ENCODE data around the gene STK39.
A peak's percentile ranks its signal among the peaks of the same experiment; 100 is the strongest.

The STK39 gene

DNA sequence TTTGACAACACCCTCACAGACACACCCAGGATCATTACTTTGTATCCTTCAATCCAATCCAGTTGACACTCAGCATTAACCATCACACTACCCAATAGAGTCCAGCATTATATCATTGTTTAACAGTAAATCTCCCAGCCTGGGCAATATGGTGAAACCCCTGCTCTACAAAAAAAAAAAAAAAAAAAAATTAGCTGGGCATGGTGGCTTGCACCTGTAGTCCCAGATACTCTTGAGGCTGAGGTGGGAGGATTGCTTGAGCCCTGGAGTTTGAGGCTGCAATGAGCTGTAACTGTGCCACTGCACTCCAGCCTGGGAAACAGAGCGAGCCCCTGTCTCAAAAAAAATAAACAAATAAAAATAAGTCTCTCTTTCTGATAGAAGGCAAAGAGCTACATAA, 304.0 kb downstream of the STK39 start:
- DNase-seq: no peak

DNA sequence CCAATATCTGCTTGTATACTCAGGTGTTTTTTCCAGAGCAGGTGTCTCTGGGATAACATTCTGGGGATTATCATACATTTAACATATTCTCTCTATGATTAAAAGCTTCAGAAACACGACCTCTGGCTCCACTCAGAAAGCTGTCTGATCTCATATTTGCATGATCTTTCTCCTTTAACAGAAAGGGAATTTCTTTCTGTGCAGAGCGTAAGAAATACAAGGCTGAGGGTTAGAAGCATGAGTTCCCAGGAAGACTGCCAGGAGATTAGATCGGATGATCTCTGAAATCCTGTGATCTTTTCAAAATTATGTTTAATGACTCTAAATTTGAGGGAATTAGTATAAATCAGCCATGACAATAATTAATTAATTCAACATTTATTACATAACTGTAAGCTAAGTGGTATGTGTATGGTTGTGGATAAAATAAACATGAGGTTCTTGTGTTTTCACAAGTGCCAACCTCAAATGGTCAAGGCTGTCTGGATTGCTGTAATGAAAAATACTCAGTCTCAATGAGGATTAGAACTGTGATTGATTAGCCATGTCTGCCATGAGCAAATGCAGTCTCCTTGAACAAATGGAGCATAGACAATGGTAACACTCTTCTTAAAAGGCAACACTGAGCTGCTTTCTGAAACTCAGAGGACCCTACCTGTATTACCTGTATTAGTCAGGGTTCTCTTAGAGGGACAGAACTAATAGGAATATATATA, 304.9 kb downstream of the STK39 start:
- DNase-seq: no peak

DNA sequence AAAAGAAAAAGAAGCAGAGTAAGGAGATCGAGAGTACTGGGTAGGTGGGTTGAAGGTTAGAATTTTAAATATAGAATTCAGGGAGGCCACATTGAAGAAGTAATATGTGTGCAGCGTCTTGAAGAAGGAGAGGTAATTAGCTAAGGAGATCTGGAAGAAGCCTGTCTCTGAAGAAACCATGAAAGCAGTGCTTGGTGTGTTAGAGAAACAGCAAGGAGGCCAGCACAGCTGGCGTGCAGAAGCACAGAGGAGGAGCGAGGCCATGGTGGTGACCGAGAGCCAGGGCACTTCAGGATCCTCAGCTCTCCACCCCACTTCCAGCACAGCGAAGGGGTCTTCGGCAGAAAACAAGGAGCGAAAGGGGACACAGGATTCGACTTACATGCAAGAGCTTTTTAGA, 305.8 kb downstream of the STK39 start:
- no peak for DNase-seq

DNA sequence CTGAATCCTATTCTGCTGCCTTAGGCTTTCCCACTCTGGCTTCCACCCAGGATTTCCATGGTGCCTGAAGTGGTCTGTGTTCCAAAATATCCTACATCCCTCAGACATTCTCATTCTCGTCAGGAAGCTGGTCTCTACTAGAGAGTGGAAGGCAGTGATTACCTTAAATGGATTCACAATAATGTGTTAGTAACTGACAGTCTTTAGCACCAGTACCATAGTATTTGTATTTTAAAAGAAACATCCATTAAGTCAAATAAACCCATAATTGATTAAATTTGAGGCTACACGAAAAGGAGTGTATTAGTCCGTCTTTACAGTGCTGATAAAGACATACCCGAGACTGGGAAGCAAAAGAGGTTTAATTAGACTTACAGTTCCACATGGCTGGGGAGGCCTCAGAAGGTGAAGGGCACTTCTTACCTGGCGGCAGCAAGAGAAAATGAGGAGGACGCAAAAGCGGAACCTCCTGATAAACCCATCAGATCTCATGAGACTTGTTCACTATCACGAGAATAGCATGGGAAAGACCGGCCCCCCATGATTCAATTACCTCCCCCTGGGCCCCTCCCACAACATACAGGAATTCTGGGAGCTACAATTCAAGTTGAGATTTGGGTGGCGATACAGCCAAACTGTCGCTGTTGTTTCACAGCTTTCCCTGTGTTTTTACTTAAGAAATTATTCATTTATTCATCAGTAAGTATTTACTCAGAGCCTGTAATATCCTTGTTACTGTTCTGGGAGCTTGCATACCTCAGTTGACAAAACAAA, 306.5 kb downstream of the STK39 start:
- no peak for DNase-seq

DNA sequence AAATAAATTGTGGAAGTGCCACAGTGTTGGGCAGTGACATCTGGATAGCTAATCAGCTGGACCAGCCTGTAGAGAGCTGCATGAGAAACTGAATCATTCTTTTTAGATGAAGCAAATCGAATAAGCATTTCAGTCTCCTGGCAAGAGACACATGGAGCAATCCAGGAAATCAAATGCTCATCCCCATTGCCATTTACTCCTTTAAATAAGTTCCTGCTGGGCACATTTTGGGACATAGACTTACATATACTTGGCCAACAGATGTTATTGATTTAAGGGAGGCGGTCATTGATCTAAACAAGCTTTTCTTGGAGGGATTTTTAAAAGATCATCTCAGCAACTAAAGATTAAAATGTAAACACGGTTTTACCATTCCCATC, 307.1 kb downstream of the STK39 start:
- DNase-seq: no peak

DNA sequence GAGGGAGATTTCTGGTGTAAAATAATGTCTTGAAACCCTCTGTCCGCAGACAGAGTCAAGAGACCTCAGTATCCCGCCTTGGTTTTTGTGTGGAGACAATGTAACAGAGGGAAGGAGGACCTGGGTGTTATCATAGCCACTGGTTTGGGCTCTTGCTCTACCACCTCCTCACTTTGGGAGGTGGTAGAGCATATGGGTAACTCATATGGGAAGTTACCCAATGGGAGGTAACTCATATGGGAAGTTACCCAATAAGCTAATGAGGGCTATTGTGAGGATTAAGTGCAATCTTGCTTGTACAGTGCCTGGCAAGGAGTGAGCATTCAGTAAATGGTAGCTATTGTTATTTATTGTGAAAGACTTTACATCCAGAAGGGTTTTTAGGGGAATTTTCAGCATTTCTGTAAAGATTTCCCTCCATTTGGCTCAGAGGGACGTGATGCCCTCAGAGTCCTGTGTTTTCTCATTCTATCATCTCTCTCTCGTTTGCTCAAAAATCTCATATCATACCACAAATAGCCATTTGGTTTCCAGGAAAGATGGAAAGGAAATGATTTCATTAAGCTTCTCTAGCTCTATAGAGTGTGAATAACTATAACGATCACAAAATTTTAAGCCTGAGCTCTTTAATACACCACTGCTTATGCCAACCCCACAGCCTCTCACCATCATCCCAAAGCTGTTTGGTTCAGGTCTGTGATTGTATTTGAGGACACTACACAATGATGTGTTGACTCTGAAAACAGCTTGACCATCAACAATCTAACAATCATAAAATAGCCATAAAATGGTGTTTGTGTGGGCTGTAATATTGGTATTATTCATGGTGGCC, 307.7 kb downstream of the STK39 start:
- no peak for DNase-seq

DNA sequence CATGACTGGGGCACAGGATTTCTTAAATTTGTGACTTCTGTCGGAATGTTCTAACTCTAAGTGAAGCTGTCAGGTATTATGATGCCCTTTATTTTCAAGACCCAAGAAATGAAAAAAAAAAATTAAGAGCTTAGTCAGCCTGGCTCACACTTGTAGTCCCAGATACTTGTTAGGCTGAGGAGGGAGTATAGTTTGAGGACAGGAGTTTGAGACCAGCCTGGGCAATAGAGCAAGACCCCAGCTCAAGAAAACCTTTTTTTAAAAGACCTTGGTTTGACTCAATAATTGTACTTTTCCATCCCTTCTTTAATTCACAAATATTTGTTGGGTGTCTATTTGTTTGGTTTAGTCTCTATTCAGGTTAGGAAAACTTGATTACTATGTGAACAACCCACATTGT, 310.0 kb downstream of the STK39 start:
- no peak for DNase-seq

DNA sequence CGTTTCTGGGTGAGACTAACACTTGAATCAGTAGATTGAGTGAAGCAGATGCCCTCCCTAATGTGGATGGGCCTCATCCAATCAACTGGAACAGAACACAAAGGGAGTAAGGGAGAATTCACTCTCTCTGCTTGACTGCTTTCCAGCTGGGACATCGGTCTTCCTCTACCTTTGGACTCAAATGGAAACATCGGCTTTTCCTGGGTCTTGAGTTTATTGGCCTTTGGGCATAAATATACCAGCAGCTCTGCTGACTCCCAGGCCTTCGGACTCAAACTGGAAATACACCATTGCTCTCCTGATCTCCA, 311.6 kb downstream of the STK39 start:
- no peak for DNase-seq

DNA sequence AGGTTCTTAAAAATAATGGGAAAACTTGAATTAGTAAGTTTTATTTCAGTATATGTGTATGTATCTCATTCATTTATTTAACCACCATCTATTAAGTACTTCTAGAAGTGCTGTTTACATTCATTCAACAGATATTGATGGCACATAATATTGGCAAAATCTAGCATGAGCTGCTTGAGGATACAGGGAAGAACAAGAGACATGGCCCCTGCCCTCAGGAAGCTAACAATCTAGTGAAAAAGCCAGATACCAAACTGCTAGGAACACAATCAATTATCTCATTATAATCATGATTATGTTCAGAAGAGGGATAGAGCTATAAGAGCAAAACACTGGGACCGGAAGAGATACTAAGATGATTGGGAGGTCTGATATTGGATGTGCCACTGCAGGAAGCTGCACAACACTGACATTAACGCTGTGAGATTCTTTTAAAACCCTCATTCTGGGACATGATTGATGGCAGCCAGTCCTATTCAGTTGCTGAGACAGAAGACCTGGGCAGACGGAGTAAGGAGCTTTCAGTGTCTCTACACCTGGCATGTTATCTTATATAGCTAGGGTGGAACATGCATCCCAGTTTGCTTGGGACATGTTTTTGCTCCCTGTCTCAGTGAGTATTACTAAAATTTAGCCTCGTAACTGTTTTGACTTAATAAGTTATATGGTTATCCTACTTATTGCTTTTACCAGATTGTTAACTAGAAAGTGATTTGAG, 314.1 kb downstream of the STK39 start:
- no peak for DNase-seq

DNA sequence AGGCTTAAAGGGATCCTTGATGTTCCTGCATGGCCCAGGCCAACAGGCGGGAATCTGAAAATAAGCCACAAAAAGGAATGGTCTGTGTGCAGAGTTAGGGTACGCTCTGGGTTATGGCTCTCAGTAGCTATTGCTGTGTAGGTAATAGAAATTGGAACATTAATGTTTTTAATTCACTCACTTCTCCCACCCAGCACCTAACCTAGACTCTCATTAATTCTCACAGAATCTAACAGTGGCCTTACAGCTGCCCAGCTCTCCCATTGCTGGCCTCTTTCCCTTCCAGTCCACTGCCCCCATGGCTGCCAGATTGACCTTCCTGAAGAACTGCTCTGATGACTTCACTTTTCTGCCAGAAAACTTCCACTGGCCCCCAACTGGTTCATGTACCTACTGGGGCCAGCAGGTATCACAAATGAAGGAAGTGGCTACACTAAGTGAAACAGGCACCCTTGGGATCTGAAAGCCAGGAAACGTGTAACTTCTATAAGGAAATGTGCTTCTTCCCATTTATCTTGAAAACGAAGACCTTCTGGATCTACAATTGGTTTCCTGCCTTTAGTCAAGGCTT, 315.2 kb downstream of the STK39 start:
- DNase-seq: no peak

DNA sequence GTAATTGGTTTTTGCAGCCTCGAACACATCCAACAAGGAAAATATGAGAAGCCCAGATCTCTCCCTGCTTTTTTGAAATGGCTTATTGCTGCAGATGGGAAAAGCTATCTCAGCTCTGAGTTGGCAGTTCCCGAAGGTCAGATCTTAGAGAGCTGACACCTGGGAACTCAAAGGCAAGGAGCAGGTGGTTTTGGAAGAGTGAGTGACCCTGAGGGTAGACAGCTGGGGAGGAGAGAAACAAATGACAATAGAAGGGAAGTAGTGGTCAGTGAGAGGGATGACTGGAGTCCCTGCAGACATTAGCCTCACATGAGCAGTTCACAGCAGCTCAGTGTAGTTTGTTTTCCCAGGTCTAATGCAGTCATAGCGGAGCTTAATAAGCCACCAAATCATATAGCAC, 317.9 kb downstream of the STK39 start:
- DNase-seq: no peak

DNA sequence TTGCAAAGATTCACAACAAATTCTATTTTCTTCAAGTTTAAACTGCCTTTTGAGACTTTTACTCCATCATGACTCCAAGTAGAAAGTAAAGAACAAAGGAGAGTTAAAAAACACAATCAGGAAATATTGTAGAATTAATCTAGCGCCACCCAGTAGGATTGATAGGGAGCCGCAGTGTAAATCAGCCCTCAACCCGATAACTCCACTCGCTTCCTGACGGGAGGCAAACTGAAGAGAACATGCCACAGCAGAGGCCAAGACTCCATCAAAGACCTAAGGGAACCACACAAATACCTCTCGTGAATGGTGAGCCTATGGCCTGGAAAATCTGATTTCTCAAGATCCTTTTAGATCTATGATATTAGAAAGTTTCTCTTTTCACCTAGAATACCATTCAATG, 319.0 kb downstream of the STK39 start:
- DNase-seq: no peak

DNA sequence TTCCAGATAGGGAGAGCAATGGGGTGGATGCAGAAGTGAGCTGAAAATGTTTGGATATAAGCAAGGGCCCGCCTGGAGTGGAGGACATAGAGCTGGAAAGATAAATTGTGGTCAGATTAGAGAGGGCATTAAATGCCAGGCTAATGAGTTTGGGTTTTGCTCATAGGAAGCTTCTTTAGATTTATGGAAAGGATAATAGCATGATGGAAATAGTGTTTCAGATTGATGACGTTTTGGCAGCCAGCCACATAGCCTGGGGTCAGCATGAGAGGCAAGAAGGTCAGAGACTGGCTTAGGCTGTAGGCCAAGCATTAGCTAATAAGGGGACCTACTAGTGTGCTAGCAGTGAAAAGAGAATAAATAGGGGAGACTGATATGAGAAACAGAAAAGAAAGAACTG, 321.6 kb downstream of the STK39 start:
- DNase-seq: peak; percentile 89

DNA sequence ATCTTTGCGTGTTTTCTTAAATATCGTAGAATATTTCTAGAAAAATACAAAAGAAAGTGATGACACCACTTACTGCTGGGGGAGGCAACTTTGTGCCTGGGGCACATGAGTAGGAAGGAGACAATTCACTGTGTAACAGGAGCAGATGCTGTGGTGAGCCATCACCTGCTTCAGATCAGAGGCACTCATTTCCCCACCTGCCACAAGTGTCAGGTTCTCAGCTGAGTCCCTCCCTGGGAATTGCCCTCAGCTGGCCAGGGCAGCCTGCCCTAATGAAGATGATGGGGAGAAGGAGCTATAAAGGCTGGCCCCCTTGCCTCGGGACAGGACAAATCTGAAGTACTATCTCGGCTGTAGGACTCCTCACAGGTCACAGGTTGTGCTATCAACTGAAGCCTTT, 322.8 kb downstream of the STK39 start:
- DNase-seq: no peak

DNA sequence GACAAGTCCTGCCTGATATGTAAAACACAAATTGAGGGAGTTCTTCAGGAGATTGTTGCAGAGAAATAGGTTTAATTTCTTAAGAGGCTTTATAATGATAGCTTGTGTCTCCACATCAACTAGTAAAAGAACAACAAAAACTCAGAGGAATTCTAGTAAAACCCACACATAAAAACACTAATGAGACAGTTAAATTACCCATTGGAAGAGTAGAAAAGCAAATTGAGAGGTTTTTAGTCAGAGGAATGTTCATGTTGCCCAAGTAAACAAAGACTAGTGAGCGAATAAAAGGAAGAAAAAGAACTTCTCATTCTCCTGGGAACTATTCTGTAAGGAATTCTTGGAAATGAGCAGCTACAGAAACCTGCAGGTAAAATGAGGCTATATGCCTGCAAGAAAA, 330.6 kb downstream of the STK39 start:
- DNase-seq: no peak

DNA sequence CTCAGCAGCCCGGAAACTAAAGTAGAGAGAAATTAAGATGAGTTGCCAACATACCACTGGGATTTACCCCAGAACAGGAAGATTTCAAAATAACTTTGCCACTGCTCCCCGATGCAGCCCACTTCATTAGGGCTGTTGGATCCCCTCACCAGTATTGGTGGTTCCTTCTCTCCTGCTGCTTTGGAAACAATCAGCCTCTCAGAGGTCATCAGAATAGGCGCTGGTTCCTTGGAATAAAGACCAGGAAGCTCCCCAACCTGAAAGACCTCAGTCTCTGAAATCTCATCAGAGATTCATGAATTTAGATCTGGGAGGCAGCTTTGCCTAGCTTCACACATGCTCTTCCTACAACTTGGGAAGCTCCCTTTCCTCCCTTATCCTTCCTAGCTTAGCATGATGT, 332.4 kb downstream of the STK39 start:
- DNase-seq: no peak

DNA sequence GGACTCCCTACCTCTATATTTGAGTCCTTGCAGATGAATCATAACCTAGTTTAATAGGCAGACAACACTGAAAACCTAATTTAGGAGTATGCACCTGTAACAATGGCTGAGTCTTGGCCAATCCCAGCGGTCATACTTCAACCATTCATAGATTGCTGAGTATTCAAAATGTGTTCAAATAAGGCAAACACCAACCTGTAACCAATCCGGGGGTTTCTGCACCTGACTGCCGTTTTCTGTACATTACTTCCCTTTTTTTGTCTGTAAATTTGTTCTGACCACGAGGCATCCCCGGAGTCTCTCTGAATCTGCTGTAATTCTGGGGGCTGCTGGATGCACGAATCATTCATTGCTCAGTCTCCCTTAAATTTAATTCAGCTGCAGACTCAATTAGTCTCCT, 338.6 kb downstream of the STK39 start:
- no peak for DNase-seq

DNA sequence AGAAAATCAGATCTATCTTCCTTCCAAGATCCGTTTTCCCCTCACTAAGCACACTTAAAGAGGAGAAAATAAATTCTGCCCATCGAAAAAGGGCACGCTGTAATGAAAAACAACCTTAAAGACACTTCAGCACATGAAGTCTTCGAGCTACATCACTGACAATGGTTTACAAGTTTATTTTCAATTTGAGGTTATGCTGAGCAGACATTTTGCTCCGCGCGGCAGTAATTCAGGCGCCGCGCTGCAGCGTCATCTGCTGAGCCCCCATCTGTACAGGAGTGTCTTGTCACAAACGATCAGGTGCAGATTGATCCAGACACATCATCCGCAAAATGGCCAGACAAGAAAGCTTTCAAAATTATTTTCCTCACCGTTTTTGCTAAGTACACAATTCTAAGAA, 341.7 kb downstream of the STK39 start:
- DNase-seq: no peak

Data from NCI-H226 (cell line).